Umbilical cord (tissue), 2 donors: ENCODE measurements around the gene TMEM255B. TPM values are rescaled to one million over a fixed set of nuclear protein-coding genes. Genes with fewer than 3 reads are reported as not detected.

ENCODE experiments used
- DNase-seq: peaks from one replicate; pipeline ENCODE4 v3.0.0-alpha.2; 2015; ENCODE audit warnings: low spot score
- total RNA-seq: library from RNA; depleted of rRNA; stranded (reverse); fragments of >200 nt; gene quantifications from one replicate; pipeline ENCODE4 v1.2.3, GENCODE V29; 2014; ENCODE audit warnings: low replicate concordance; ENCODE audit not compliant: insufficient read depth

The TMEM255B gene
- total RNA-seq, 1 donor from 2014 or later: 0.24 TPM

DNA sequence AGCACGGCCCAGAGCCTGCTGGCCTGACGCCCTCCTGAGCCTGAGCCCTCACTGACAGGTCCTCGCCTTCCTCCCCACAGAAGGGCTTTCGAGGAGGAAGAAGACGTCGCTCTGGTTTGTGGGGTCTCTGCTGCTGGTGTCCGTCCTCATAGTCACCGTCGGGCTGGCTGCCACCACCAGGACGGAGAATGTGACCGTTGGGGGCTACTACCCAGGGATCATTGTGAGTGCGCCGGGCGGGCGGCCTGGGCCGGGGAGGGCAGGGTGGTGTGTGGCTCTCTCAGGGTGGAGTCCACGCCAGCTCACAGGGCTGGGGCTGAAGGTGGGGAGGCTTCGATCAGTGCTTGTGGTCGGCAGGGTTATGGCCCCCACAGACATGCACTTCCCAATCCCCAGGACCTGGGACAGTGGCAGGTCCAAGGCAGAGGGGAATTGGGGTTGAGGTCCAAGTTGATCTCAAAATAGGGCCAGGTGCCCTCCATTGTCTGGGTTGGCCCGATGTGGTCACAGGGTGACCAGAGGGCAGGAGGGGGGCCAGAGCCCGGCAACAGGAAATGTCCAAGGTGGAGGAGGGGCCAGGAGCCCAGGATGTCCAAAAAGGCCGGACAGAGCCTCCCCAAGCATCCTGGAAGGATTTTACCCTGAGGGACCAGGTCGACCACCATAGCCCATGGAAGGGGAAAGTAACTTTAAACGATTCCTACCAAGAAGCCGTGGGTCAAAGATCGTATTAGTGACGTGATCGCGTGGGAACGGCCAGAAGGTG is 7.2 kb downstream of the TMEM255B start:
- no peak for DNase-seq

DNA sequence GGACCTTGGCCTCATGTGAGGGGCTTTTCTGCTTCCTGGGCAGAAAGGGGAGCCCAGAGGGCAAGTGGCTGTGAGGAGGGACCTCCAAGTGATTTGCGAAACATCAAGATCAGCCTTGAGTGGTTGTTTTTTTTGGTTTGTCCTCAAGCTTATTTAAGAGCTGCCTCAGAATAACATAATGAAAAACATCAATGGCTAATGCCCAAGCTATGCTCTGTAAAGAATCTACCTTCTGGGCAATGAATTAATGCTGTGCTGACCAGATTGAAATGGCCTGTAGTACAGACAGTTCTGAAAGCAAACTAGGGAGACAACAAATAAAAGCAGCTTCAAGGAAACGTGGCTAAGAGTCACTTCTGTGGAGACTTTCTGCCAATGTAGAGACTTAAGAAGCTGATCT is 8.3 kb downstream of the TMEM255B start:
- no peak for DNase-seq

DNA sequence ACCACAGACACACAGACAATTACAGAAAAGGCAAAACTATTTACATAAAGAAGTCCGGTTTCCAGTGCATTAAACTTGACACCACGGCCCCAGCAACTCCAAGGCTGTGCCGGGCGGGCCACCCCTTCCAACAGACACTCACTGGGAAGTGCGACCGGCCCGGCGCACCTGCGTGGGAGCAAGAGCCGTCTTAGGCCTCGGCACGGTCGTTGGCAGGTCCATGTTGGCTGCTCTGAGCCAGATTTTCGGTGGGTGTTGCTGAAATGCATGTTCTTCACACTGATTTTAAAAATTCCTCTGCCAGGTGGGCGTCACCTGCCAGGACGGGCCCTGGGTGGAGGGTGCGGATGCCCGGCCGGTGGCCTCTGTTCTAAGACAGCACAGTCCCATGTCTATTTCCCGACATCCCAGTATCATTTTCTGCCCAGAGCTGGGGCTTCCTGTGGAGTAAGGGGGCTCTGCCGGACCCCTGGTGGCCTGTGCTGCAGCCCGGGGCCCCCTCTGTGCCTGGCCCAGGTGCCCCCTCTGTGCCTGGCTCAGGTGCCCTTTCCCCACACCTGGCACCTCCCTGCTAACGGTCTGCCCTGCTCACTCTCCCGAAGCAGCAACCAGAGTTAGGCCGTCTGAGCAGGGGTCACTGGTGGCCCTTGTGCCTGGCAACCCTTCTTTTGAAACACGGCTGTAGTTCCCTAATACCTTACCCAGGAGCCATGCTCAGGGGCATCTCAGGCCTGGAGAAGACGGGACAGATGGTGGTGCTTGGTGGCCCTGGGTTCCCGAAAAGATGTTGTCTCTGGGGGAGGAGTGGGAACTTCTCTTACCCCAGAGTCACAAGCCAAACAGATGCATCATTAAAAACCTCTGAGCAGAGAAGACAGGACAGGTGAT is 9.2 kb downstream of the TMEM255B start:
- DNase-seq: no peak

DNA sequence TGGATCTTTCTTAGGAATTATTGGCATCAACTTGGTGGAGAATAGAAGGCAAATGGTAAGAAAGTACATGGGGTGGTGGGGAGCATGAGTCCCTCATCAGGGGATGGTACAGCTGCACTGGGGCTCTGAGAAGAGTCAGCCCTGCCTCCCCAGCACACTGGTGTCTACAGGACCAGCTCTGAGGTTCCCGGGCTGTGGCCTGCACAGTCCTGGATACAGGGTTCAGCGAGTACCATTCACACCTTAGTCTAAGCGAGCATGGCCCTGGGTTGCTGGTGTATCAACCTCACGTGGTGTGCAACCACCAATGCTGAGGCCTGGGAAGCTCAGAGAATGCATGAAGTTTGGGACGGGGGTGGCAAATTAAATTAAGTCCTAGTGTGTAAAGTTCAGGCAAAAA is 10.1 kb downstream of the TMEM255B start:
- DNase-seq: no peak

DNA sequence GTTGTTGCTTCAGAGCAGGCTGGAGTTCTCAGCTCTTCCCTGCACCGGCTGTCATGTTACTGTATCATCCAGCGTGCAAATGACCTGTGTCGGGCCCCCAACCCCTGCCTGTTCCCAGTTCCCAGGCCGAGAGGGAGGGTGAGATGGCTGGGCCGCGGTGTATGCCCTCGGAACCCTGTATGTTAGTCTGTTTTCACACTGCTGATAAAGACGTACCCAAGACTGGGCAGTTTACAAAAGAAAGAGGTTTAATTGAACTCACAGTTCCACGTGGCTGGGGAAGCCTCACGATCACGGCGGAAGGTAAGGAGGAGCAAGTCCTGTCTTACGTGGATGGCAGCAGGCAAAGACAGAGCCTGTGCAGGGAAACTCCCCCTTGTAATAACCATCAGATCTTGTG is 10.9 kb downstream of the TMEM255B start:
- DNase-seq: no peak

DNA sequence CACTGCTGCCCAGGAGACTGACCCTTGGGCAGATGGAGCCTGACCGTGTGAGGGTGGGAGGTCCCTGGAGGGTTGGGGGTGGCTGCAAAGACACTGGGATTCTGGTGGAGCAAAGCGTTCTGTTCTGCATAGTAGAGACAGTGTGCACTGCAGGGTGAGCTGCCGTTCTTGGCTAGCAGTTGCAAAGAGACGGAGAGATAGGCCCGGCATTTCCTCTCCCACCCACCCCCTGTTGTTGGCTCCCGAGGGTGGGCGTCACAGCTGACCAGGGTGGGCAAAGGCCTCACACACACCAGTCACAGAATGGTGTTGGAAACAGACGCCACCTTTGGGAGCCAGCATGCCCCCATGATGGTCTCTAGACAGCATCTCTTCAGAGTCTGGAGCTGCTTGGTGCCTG is 11.4 kb downstream of the TMEM255B start:
- no peak for DNase-seq

DNA sequence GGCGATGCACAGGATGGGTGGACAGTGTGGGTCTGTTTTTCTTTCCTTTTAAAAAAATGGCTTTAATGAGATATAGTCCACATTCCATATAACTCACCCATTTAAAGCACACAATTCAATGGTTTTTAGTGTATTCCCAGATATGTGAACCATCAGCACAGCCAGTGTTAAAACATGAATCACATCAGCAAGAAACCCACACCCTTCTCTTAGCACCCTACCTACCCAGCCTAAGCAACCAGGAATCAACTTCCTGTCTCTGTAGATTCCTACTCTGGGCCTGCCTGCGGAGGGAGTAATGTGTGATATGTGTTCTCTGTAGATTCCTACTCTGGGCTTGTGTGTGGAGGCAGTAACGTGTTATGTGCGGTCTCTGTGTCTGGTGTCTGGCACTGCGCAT is 11.9 kb downstream of the TMEM255B start:
- no peak for DNase-seq

DNA sequence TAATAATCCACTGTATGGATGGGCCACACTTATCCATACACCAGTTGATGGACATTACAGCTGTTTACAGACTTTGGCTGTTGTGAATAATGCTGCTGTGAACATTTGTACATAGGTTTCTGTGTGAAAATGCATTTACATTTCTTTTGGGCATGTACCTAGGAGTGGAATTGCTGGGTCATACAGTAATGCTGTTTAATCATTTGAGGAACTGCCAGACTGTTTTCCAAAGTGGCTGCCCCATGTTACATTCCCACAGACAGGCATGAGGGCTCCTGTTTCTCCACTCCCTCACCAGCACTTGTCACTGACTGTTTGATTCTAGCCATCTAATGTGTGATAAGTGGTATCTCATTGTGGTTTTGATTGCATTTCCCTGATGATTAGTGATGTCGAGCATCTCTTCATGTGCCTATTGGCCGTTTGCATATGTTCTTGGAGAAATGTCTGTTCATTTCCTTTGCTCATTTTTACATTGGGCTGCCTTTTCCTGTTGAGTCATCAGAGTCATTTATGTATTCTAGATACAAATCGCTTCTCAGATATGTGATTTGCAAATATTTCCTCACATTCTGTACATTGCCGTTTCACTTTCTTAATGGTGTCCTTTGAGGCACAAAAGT is 12.8 kb downstream of the TMEM255B start:
- DNase-seq: no peak

DNA sequence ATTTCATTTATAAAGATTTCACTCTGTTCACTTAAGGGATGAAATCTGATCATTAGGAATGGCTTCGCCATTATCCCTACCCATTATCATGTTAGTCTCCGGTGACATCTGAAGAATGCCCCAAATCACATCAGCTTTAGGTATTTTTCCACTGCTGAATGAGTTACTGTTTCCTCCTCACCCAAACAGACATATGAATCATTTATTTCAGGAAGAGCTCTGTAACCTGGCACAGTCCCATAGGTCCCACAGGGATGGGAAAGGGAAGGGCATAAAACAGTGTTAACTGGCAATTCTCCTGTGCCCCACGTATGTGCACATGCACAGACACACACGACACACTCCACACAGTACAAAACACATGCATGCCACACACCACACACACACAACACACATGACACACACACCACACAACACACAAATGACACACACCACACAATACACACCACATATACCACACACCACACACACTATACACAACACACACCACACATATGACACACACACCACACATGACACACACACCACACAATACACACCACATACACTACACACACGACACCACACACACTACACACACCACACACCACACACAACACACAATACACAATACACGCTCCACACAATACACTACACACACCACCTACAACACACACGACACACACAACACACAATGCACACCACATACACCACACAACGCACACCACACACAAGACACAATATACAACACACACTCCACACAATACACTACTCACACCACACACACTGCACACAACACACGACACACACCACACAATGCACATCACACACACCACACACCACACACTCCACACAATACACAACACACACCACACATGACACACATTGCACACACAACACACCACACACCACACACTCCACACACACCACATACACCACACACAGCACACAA is 15.4 kb downstream of the TMEM255B start:
- DNase-seq: no peak

DNA sequence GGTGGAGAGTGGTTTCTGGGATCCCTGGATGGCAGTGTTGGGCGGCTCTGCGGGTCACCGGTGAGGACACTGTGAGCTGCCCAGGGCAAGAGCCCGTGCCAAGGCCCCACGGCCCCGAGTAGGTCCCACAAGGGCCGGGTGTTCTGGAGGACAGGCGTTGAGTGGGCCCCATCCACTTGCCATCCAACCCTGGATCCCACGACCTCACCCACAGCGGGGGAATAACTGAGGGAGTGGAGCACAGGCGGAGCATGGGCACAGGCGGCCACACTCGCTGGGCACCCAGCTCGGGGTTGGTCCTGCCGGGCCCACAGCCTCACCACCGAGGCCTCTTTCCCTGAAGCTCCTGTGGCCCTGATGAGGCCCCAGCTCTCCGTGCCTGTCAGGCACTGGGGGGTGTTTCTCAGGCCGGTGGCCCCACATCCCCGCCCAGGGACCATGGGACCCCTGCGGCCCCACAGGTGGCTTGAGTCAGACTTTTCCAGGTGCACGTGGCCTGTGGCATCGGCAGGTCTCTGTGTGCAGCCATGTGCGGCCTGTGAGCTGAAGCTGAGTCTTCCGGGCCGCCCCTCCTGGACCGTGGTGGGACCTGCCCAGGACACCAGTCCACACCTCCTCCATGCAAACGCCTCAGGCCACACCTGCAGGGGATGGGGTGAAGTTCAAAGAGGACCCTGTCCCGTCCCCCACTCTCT is 16.6 kb downstream of the TMEM255B start:
- no peak for DNase-seq

DNA sequence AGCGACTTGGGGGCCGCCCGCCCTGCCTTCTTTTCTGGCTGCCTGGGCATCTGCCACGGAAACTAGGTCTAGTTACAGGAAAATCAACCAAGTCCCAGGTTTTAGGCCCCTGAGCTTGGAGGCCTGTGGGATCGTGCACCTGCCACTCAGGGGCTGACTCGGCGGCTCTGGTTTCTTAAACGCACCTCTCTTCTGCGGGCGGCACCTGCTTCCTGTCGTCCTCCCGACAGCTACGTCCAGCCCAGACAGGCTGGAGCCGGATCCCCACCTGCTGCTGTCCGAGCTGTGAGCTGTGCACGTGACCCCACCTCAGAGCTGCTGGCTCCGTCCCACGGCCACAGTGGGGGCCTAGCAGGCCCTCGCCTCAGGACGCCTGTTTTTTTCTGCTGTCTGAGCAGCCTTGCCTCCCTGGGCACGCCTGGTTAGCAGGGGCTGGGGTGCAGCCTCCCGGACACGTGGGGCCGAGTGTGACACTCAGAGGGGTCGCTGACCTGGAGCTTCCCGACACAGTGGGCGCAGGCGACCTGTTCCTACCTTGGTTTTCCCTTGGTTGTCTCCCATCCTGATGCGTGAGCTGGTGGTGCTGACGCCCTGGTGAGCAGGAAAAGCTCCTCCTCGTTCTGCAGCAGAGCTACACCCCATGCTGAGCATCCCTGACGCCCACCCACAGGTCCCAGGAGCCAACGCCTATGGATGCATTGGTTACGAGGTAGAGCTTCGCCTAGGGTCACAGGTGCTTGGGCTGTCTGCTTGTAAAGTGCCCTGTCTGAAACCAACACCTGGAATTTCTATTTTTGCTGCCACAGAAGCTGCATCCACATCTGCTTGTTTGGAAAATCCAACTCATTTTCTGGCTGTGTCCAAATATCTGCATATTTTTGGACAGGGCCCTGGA is 17.5 kb downstream of the TMEM255B start:
- DNase-seq: no peak

DNA sequence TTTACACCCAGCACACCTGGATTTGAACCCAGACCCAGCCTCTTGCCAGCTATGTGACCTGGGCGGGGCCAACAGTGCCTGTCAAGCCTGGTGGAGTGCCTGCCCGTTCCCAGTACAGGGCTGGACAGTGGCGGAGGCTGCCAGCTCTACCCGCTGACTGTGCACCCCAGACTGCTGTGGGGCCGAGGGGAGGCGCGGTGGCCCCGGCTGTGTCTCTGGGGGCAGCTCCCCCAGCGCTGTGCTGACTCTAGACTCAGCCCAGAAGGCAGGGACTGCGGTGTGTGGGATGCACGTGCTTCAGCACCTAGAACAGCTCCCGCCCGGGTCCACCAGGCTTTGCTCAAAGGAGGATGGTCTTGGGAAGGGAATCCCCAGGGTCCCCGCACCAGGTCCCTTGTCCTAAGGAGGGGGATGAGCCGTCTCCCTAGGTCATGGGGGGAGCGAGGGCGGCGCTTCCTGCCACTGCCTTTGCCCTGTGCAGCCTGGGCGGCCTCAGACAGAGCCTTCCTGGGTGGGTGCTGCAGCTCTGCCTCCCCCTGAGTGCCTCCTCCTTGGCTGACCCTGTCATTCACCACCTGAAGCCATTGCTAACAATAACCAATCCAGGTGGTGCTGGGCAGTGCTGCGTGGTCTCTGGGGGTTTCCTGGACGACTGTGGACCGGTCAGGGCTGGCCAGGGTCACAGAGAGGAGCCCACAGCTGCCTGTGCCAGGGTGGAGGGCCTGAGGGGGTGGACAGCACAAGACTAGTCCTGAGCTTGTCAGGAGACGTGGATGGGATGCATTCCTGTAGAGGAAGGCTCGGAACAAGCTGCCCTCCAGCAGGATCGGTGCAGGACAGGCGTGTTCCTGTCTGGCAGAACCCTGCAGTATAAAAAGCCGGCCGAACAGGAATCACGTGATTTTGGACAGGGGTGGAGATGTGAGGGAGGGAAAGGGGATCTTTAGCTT is 18.6 kb downstream of the TMEM255B start:
- DNase-seq: peak; percentile 12

DNA sequence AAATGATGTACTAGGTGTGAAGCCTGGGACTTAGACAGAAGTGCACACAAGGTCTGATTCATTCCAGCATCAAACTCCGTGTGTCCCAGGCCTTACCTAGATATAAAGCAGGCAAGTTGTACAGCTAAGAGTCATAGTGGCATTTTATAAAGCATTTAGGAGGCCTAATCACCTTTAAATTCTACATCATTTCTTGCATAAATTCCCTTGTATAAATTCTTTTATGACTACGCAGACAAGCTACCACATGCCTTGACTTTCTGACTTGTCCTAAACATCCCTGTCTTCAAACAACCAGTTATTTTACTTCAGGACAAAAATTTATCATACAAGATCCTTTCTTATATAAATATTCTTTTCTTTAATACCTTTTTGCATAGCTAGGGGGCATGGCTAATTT is 22.5 kb downstream of the TMEM255B start:
- no peak for DNase-seq

DNA sequence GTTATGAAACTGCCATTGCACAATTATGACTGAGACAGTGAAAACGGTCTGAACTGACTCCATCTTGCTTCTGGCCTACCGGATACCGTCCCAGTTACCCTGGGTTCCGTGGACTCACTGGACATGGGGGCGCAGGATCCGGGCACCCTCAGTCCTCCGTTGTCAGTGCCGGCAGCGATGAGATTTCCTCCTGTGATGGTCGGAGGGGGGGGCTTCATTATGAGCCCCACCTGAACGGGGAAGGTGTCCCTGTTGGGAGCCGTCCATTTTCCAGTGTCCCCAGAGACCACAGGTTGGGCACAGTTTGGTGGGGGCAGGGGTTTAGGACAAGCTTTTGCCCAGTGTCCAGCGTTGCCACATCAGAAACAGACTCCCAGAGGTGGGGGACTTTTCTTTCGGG is 23.4 kb downstream of the TMEM255B start:
- DNase-seq: no peak

DNA sequence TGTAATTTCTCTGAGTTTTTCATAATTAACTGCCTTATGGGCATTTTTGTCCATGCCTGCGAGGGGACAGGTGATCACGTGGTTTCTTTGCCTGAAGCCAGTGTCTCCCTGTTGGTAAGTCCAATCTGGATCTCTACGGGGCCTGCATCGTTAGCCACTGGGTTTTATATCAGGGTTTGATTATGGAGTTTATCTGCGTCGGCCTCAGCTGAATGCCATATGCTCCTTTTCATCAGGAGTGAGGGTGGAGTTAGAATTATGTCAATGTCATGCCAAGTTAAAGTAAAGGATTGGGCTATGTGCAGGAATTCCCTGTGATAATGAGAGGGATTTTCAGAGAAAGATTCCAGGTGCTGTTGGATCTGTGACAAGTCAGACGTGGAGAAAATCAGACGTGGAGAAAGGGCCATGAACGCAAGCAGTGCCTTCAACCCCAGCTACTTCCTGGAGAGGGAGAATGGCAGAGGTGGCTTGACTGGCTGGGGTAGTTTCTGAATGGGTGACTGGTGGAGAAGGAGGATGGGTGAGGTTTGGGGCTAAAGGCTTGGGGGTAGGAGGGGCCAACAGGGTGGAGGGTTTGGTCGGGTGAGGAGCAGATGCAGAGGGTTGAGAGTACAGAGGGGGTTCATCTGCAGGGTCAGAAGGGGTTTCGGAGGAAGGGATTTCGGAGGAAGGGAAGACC is 24.3 kb downstream of the TMEM255B start:
- no peak for DNase-seq

DNA sequence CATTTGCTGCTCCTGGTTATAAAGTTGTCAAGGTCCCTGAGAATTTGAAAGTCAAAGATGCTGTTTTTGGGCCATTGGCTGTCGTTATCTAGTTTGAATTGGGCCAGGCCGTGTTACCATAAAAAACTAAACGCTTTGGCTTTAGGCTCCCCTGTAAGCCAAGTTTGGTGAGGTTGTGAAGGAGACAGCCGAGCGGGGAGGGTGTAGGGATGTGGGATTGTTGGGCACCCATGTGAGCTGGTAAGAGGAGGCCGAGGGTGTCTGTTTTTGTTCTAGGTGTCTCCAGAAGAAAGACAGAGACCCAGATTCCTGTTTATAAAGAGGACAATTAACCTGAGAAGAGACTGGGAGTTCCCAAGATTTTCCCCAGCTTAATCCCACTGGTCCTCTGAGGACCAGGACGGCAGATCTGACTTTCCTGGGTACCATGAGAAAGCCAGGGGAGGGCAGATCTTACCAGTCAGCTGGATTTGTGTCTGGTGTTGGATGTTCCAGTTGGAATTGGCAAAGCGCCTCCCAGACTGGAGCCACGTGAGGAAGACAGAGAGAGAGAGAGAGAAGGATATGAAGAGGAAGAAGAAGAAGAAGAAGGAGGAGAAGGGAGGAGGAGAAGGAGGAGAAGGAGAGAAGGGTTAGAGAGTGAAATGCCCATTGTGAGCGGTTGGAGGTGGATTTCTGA is 25.1 kb downstream of the TMEM255B start:
- DNase-seq: no peak

DNA sequence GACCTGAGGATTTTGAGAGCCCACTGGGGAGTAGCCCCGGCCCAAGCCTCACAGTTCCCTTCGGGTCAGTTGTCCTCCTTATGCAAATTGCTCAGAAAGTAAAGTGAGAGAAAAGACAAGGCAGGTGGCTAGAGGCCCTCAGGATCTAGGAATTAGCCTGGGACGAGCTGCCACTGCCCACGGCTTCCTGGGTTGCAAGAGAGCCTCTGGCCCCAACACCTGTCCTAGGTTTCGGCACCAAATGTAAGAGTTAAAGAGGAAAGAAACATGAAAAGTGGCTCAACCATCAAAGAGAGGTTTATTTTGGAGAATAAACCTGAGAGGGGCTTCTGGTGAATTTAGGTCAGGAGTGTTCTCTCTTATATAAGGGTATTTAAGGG is 25.6 kb downstream of the TMEM255B start:
- no peak for DNase-seq
